NCI-H345 treated with DMSO at 0.1 percent for 48 hours (cell line): Measurements from ENCODE around the gene HOXC9.
A peak's percentile ranks its signal among the peaks of the same experiment; 100 is the strongest.

Experiments used
- DNase-seq: peaks from one replicate; lab custom pipeline; 2025; ENCODE audit not compliant: unreplicated experiment; lab: John Stamatoyannopoulos, UW

Gene HOXC9

DNA sequence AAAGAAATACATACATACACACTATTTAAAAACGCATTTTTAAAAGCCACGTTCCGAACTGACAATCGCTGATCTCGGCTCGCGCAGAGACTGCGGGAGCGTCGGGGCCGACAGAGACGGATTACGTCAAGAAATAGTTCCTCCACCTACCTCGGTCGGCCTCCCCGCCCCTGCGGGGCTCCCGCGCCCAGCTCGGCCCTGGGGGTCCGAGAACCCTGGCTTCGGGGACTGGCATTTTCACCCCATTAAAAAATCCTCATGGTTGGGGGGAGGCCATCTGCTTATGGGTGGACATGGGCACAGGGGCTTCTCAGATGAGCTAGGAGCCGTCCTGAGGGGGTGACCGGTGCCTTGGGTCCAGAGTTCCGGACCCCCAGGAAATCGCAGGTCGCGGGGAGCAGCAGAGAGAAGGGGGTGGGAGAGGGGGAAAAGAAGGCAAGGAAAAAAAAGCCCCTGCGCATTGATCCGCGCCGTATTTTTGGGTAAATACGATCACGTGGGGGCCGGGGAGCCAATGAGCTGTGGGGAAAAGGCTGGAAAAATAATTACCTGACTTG, 324 bp upstream of the HOXC9 start:
- DNase-seq: peak; percentile 29

DNA sequence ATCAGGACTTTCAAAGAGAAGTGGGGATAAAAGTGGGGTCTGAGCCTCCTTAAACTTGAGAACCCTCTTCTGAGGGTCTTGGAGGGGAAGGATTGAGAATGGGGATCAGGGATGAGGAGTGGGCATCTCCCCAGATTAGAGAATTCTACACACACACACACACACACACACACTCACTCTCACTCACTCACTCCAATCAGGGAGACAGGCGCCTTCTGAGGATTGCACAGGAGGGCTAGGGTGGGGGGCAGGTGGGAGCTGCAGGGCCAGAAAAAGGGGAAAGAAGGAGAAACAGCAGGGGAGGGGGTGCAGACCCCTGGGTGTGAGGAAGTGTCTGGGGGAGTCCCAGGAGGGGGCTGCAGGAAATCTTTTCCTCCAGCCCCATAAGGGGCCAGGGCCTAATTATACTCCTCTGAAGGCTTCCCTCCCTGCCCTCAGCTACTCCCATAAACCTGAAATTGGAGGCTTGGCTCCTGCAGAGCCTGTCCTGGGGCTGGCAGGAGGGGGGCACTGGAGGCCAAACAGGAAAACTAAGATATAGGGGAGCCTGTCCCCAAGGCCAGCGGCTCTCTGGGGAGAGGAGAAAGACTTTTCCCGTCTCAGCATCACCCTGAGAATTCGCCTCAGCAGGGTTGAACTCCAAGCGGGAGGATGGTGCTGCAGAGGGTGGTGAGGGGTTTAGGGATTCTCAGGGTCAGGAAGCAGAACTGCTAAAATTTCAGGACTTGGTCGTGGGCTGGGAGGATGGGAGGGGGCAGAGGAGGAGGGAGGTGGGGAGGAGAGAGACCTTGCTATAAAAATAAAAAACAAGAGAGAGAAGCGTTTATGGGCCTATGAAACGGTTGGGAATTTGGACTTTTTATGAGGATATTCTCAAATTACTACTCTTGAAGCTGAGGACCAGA, 1.6 kb downstream of the HOXC9 start:
- DNase-seq: no peak

DNA sequence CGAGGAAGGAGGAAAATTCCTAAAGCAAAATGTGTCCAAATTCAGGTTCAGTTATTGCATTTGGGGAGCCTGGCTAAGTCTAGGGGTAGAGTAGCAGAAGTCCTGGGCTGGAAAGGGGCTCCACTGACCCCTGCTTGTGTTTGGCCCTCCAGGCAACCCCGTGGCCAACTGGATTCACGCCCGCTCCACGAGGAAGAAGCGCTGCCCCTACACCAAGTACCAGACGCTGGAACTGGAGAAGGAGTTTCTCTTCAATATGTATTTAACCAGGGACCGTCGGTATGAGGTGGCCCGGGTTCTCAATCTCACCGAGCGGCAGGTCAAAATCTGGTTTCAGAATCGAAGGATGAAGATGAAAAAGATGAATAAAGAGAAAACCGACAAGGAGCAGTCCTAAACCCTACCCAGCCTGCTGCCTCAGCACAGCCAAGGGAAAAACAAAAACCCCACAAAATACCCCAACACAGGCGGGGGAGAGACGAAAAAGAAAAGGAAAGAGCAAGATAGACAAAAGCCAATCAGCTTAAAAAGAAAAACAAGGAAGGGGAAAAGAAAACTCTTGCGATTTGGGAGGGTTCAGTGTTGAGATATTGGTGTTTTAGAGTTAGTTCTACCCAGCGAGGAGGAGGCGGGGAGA, 2.4 kb downstream of the HOXC9 start:
- no peak for DNase-seq

DNA sequence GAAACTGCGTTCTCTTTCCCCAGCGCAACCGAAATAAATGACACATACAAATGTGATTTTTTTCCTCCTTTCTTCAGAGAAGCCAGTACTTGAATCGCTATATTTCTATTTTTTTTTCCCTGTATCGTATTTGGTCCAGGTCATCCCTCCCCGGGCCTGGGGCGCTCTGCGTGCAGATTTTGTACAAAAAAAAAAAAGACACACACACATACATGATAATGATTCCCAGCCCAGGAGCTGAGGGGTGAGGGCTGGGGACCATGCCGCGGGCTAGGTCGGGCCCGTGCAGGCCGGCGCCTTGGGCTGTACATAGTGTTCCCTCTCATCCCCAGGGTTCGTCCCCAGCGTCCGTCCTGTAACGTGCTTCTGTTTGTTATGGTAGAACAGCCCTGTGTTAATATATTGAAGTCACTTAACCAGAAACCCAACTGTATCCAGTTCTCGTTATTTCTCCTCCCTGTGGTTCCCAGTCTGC, 3.0 kb downstream of the HOXC9 start:
- DNase-seq: no peak

DNA sequence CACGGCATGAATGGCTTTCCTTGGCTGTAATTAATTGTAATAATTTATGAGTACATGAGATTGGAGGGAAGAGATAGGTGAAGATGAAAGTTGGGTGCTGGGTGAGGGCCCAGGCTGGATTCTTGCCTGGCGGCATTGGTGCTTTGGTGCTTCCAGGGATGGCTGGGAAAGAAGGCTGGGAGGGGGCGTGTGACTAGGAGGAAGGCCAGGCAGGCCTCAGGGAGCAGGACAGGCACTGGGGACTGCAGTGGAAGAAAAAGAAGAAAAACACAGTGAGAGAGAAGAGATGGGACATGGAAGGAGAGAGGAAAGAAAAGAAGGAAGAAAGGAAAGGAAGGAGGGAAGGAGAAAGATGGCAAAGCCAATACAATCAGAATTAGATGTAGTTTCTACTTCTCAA, 3.7 kb downstream of the HOXC9 start:
- DNase-seq: no peak

DNA sequence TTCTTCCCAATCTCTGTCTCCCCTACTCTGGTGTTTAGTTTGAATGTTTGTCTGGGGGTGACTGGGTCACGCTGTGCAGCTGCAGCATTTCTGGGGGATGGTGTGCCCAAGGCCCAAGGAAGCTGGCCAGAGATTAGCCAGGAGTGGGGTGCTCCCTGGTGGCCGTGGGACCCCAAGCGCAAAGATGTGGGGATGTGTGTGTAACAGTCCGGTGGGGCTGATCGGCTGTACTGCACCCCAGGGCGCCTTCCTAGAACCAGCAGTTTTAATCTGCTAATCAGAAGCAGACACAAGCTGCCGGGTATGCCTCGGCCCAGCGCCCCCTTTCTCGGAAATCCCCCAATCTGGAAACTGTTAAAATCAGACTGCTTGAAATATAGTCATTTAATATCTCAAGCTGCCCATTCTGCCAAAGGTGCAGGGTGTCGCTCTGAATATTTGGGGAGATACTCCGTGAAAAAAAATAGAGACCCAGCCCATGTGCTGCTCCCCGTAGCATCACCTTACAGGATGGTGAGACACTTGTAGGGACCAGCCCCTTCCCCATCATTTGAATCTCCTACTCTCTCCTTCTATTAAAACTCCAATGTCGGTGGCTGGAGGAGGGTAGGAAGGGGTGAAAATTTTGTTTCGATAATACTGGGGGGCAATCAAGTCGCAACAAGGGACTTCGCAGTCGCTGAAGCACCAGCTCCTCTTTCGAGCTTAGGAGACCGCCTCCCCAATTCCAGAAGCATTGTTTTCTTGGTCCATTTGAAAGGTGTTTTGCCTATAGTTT, 4.3 kb downstream of the HOXC9 start:
- no peak for DNase-seq

DNA sequence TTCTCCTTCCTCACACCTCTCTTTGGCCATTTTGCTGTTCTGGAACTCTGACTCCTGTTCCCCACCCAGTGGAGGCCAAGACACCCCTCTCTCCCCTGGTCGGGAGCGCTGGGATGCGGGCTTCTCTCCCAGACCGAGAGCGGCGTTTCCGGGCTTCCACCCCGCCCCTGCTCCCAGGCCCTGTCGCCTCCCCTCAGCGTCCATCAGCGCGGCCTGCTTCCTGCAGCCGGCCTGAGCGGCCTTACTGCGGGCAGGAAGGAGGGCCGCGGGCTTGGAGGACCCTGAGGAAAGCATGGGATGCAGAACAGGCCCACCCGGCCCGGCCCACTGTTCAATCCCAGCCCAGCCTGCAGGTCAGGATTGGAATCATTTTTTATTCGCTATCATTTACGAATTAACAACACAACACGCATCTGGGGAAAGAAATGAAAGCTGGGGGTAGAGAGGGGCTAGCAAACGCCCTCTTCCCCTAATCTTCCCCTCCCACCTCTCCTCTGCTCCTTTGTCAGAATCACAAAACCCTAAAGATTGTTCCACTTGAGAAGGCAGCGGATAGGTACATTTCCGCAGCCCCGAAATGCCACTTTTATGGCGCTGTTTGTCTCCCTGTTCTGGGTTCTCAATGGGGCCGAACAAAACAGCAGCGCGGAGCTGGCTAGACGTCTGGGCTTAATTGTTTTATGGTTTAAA, 5.0 kb downstream of the HOXC9 start:
- no peak for DNase-seq

DNA sequence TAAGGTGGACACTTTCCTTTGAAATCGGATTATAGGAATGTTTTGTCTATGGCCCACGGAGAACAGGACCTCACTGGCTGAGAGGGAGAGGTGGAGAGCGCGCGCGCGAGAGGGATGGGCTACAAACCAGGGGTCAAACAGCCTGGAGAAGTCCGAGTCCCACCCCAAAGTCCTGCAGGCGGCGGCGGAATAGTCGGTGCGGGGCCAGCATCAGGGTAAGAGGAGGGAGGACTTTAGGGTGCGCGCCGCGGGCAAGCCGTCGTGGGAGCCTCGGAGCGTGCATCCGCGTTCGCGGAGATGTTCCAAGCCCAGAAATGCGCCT, 5.5 kb downstream of the HOXC9 start:
- DNase-seq: no peak

DNA sequence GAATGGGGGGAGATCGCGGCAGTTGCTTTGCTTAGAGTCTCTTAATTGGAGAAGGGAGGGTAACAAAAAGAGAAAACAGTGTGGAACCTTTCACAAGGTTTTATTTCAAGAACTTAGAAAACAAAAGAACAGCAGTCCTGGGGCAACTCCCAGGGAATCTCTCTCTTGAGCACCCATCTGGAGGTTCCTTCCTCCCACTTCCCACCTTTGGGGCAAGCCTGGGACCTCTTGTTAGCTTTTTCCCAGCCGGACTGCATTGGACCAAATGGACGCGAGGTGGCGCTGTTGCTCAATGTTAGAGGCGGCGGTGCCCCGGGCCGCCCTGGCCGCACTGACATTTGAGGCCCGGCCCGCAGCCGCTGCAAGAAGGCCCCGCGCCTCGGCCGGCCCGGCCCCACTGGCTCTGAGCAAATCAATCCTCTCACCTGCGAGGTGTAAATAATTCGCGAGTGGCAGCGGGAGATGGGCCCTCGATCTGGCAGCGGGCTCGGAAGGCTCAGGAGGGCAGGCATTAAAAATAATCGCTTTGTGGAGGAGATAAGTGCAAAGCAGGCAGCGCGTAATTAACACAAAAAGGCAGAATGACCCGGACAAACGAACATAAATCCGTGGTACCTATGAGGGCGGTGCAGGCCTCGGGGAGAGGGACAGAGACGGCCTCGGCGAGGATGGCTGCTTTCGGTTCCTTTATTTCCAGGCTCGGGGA, 6.0 kb downstream of the HOXC9 start:
- peak; percentile 22 for DNase-seq

DNA sequence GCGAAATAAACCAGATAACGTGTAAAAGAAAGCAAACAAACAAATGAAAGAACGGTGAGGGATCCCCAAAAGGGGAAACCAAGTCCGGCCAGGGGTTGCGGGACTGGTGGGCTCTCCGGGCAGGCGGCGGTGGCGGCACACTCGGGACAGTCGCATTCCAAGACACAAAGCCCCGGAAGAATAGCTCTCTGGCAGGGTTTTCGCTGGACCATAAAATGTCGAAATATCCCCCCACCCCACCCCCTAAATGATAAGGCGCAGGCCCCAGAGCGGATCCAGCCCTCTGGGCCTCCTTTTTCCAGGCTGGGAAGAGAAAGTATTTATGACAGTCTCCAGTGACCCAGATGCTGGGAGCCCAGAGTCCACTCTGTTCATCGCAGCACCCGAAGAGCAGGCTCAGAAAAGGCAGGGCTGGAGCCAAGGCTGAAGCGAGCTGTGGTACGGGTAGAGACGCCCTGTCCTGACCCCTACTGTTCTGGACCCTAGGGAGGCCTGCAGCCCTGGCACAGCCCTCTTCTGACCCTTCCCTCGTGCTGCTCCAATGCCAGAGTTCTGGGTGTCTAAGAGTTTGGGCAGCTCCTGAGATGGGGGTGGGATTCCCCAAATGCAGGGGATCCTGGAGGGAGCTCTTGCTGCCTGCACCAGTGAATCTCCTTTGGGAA, 6.7 kb downstream of the HOXC9 start:
- DNase-seq: no peak

DNA sequence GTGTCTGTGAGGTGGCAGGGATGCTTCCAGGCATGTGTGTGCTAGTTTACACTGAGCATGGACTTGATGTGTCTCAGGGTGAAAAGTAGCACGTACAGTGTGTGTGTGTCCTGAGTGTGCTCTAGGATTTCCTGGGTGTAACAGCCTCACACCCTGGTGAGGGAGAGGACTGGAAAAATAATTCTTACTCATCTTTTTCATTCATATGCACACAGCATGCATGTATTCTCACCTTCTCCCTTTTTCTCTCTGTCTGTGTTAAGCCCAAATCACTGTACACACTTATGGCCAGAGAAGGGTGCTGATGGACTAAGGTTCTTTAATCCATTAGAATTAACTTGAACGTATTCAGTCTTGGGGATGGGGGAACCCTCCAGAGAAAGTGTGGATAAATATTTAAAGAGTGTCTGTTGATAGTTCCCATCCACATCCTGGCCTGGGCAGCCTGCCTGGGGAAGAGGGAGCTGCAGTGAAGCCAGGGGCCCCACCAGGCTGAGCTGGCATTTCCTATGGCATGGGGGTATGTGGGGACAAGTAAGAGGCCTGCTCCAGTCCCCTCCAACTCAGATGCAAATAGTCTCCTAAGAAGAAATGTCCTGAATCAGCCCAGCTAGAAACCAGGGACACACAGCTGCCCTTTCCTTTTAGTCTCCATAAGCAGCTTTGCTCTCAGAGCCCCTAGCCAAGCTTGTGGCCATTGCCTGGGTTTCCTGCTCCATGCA, 7.7 kb downstream of the HOXC9 start:
- no peak for DNase-seq

DNA sequence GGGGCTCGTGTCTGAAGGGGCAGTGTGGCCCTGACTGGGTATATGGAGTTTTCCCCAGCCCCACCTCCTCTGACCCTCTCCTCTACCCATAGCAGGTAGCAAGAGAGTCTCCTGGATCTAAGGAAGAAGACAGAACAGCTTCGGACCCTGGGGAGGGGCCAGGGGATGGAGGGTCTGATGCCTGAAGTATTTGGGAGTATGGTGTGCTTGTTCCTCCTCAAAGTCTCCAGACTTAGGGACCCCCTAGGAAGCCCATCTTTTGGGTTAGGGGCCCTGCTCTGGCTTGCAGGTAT, 8.2 kb downstream of the HOXC9 start:
- no peak for DNase-seq

DNA sequence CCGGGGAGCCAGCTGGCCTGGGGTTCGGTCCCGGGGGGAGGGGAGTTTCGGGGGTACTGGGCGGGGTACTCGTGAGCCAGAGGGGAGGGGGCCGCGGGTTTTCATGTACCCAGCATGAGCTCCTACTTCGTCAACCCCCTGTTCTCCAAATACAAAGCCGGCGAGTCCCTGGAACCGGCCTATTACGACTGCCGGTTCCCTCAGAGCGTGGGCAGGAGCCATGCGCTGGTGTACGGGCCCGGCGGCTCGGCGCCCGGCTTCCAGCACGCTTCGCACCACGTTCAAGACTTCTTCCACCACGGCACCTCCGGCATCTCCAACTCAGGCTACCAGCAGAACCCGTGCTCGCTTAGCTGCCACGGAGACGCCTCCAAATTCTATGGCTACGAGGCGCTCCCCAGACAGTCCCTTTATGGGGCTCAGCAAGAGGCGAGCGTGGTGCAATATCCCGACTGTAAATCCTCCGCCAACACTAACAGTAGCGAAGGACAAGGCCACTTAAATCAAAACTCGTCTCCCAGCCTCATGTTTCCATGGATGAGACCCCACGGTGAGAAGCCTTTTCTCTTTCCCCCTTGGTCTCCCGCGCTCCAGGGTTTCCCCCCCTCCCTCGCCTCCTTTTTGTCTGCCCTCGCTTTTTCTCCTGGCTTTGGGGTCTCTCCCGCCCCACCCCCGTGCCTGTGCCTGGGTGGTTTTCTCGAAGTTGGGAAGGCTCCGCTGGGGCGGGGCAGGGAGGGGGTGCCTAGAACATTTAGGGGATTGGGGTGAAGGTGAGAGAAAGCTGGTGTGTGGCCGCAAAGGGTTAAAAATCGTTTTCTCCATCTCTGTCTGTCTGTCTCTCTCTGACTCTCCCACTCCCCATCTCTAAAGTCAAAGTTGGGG, 9.5 kb downstream of the HOXC9 start:
- DNase-seq: no peak

DNA sequence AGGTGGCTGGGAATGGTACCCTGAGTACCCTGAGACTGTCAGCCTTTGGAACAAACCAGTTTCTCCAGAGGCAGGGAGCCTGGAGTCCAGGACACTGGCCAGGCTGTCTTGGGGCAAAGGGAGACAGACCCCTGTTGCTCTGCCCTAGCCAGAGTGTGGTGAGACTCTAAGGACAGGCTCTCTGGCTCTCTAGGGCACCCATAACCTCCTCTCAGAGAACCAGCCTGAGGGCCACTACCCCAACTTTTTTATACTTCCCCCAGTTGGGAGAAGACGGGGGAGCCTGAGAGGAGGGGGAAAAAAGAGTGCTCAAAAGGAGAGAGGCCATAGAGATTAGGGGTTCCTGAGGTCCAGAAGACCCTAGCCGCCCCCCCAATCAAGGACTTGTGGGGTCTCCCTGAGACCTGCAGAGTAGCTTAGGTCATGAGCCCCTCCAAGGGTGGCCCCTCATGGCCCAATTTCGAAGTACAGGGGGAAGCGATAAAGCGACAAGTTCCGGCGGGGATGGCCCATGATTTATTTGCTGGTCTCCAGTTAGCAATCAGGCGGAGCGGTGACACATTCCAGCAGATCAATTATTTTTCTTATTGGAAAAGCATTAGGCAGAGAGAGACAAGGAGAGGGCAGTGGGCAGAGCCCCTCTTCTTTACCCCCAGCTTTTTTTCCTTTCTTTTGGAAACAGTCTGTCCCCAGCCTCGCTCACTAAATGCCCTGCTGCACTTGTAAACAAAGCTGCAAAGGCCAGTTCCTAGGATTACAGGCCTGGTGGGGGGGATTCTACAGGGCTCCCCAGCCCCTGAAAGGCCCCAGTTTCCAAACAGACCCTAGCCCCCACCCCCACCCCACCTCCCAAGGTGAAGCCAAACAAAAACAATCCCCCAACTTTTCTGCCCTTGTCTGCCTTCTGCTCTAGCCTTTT, 10.4 kb downstream of the HOXC9 start:
- no peak for DNase-seq

DNA sequence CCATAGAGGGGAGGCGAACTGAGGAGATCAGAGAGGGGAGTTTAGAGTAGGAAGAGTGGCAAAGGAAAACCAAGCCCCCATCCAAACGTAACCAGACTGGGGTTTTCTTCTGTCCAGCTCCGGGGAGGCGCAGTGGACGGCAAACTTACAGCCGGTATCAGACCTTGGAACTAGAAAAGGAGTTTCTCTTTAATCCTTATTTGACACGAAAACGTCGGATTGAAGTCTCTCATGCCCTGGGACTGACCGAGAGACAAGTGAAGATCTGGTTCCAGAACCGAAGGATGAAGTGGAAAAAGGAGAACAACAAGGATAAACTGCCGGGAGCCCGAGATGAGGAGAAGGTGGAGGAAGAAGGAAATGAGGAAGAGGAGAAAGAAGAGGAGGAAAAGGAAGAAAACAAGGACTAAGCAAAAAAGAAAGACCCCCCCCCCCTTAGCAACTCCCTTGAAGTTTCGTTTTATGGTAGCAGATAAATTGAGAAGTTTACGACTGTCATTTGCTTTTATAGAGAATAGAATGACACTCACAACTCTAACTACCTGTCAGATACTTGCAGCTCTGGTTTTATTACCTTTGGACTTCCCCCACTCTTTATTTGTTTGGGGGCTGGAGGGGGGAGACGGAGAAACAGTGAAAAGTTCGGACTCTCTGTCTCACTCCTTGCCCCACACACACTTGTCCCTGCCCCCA, 11.2 kb downstream of the HOXC9 start:
- no peak for DNase-seq

DNA sequence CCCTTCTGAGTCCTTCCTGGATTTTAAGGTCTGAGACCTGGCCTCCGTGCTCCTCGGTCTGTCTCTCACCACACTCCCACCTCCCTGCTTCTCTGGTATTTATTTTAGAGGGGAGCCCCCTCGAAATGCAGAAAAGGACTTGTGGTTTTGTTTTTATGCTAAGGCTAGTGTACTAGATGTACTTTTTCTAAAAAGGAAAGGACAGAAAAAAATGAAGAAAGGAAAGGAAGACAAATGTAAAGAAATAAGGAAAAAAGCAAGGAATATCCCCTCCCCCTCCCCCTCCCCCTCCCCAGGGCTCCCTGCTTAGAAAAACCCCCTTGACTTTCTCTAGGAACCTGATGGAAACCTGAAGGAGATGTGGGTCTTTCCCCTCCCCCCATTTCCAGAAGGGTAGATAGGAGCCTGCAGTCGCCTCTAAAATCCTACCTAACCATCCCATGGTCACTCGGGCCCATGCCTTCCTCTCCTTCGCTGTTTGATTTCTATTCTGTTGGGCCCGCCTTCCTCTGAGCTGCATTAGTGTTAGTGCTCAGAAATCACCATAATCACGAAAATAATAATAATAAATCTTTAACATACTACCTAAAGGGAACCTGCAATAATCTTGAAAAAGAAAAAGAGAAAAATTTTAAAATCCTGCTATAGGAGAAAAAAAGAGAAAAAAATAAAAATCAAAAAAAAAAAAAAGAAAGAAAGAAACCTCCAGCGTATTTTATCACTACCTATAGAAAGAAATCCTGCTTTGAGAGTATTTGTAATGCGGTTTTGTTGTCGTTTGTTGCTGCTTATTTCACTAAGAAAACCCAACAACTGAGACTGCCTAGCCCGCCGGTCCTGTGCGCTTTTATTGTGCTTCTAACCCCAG, 11.9 kb downstream of the HOXC9 start:
- DNase-seq: no peak
